A549 (cell line): ENCODE results near the gene PDZD7. TPM values are rescaled to one million over a fixed set of nuclear protein-coding genes. Genes with fewer than 3 reads are reported as not detected.

Source experiments
- ATAC-seq, 2 experiments: fragments of 200-7000 bp in 1 of 2; fragments of >200 bp in 1 of 2; cut with Nextera tagmentation in 1 of 2; cut with Tn5 transposase in 1 of 2; 3 replicates each; pipeline versions ENCODE4 v1.8.0 to v1.9.1; 2018 to 2020; ENCODE audit warnings: mild to moderate bottlenecking in 1 of 2, moderate library complexity in 1 of 2
- CTCF ChIA-PET: fragments of 300-600 bp; sonication (Branson Sonifier 250); formaldehyde crosslinking; extraction: SDS; loops from one replicate; lab custom pipeline; 2021; ENCODE audit warnings: antibody characterized with exemption, inconsistent platforms; lab: Yijun Ruan, JAX
- POLR2A ChIA-PET: fragments of 350-600 bp; formaldehyde crosslinking; extraction: SDS; loops from one replicate; lab custom pipeline; 2021; ENCODE audit warnings: antibody characterized with exemption, inconsistent platforms; lab: Yijun Ruan, JAX
- DNase-seq, 2 experiments: peaks; one replicate each; pipeline versions ENCODE4 v3.0.0 to v3.0.0-alpha.2; 2011 to 2016; ENCODE audit warnings: low read depth in 1 of 2, low spot score in 1 of 2
- FAIRE-seq: peaks from 2 replicates; lab custom pipeline; 2011; peaks lifted over from hg19 to GRCh38; lab: Jason Lieb, UNC
- H3K27ac ChIP-seq, 2 experiments: fragments of >200 bp; sonication (Bioruptor Twin); formaldehyde crosslinking; 3 replicates each; pipeline ENCODE4 v1.5.1; 2016 to 2017
- H3K4me1 ChIP-seq: fragments of >200 bp; sonication (Bioruptor Twin); formaldehyde crosslinking; 3 replicates; pipeline ENCODE4 v1.6.1; 2016
- H3K4me2 ChIP-seq: fragments of >200 bp; sonication (Bioruptor Twin); formaldehyde crosslinking; 3 replicates; pipeline ENCODE4 v1.6.1; 2016
- H3K4me3 ChIP-seq: fragments of >200 bp; sonication (Bioruptor Twin); formaldehyde crosslinking; 3 replicates; pipeline ENCODE4 v1.5.1; 2016
- H3K9me3 ChIP-seq: fragments of >200 bp; sonication (Bioruptor Twin); formaldehyde crosslinking; 3 replicates; pipeline ENCODE4 v1.6.1; 2016
- CBX2 ChIP-seq: fragments of 200-600 bp; sonication (generic); IDR thresholded peaks from 2 replicates; pipeline ENCODE4 v1.6.1; 2016; ENCODE audit warnings: low read depth, mild to moderate bottlenecking, borderline replicate concordance
- CBX8 ChIP-seq: fragments of 200-600 bp; sonication (generic); IDR thresholded peaks from 2 replicates; pipeline ENCODE4 v1.6.1; 2016
- CEBPB ChIP-seq, 2 experiments: fragments of >200 bp in 1 of 2; sonication (Bioruptor Twin) in 1 of 2; formaldehyde crosslinking in 1 of 2; IDR thresholded peaks; 2 replicates each; pipeline ENCODE4 v1.6.1; 2012 to 2016
- CHD4 ChIP-seq: fragments of 200-600 bp; sonication (generic); IDR thresholded peaks from 2 replicates; pipeline ENCODE4 v1.6.1; 2016; ENCODE audit warnings: antibody characterized with exemption, mild to moderate bottlenecking, borderline replicate concordance
- EHF ChIP-seq: fragments of 250-450 bp; sonication (Bioruptor Pico); IDR thresholded peaks from 2 replicates; pipeline ENCODE4 v1.5.0; 2020; ENCODE audit warnings: mild to moderate bottlenecking
- EHMT2 ChIP-seq: fragments of 200-600 bp; sonication (generic); IDR thresholded peaks from 2 replicates; pipeline ENCODE4 v1.6.1; 2016; ENCODE audit warnings: antibody characterized with exemption, low read depth, mild to moderate bottlenecking, moderate library complexity
- FOSB ChIP-seq: fragments of 250-450 bp; sonication (Bioruptor Pico); IDR thresholded peaks from 2 replicates; pipeline ENCODE4 v1.5.0; 2020; ENCODE audit warnings: mild to moderate bottlenecking, moderate library complexity
- FOXS1 ChIP-seq: fragments of 250-450 bp; sonication (Bioruptor Pico); IDR thresholded peaks from 2 replicates; pipeline ENCODE4 v1.5.0; 2020; ENCODE audit warnings: mild to moderate bottlenecking, moderate library complexity
- GATA3 ChIP-seq: IDR thresholded peaks from 2 replicates; pipeline ENCODE4 v1.6.1; 2012; ENCODE audit warnings: borderline replicate concordance
- HEYL ChIP-seq: fragments of 250-450 bp; sonication (Bioruptor Pico); IDR thresholded peaks from 2 replicates; pipeline ENCODE4 v1.8.0; 2021; ENCODE audit warnings: mild to moderate bottlenecking, moderate library complexity
- HOXB5 ChIP-seq: fragments of 250-450 bp; sonication (Bioruptor Pico); IDR thresholded peaks from 2 replicates; pipeline ENCODE4 v1.5.0; 2020; ENCODE audit warnings: mild to moderate bottlenecking, moderate library complexity
- JUN ChIP-seq, 2 experiments: fragments of >200 bp; sonication (Bioruptor Twin); formaldehyde crosslinking; IDR thresholded peaks; 2 replicates in 1 of 2; 3 replicates in 1 of 2; pipeline ENCODE4 v1.6.1; 2016 to 2017
- JUNB ChIP-seq: fragments of >200 bp; sonication (Bioruptor Twin); formaldehyde crosslinking; IDR thresholded peaks from 2 replicates; pipeline ENCODE4 v1.6.1; 2016
- KDM1A ChIP-seq: fragments of 200-600 bp; sonication (generic); IDR thresholded peaks from 2 replicates; pipeline ENCODE4 v1.6.1; 2016; ENCODE audit warnings: low read depth, mild to moderate bottlenecking
- KDM5A ChIP-seq: fragments of 200-600 bp; sonication (generic); IDR thresholded peaks from 2 replicates; pipeline ENCODE4 v1.6.1; 2016; ENCODE audit warnings: antibody characterized with exemption, mild to moderate bottlenecking
- MYC ChIP-seq: IDR thresholded peaks from 2 replicates; pipeline ENCODE4 v1.6.1; 2012; ENCODE audit warnings: mild to moderate bottlenecking, inconsistent platforms, low read length, improper control_type of control experiment, borderline replicate concordance
- PHF8 ChIP-seq: fragments of 200-600 bp; sonication (generic); IDR thresholded peaks from 2 replicates; pipeline ENCODE4 v1.6.1; 2016; ENCODE audit warnings: low read depth, mild to moderate bottlenecking, antibody characterized with exemption, moderate library complexity, borderline replicate concordance
- POLR2A ChIP-seq: IDR thresholded peaks from 2 replicates; pipeline ENCODE4 v1.6.1; 2012; ENCODE audit warnings: mild to moderate bottlenecking, low read length
- RAD21 ChIP-seq, 2 experiments: fragments of >200 bp in 1 of 2; sonication (Bioruptor Twin) in 1 of 2; formaldehyde crosslinking in 1 of 2; IDR thresholded peaks in 1 of 2; conservative IDR thresholded peaks in 1 of 2; 2 replicates in 1 of 2; 3 replicates in 1 of 2; pipeline ENCODE4 v1.6.1; 2012 to 2018; ENCODE audit warnings: inconsistent platforms in 1 of 2
- RARB ChIP-seq: fragments of 250-450 bp; sonication (Bioruptor Pico); IDR thresholded peaks from 2 replicates; pipeline ENCODE4 v1.8.0; 2021; ENCODE audit warnings: mild to moderate bottlenecking, moderate library complexity
- RCOR1 ChIP-seq: fragments of 150-350 bp; IDR thresholded peaks from 2 replicates; pipeline ENCODE4 v1.6.1; 2014; ENCODE audit warnings: antibody characterized with exemption, low read length, low read depth
- SREBF2 ChIP-seq: fragments of 450-650 bp; IDR thresholded peaks from 2 replicates; pipeline ENCODE4 v1.6.1; 2014; ENCODE audit warnings: mild to moderate bottlenecking, moderate library complexity
- TP53 ChIP-seq: fragments of 250-450 bp; sonication (Bioruptor Pico); IDR thresholded peaks from 2 replicates; pipeline ENCODE4 v1.5.0; 2021; ENCODE audit warnings: mild to moderate bottlenecking, moderate library complexity
- ZC3H11A ChIP-seq: fragments of 450-650 bp; IDR thresholded peaks from 2 replicates; pipeline ENCODE4 v1.6.1; 2014; ENCODE audit warnings: antibody characterized with exemption, mild to moderate bottlenecking
- ZFP36 ChIP-seq: fragments of 450-650 bp; IDR thresholded peaks from 2 replicates; pipeline ENCODE4 v1.6.1; 2014; ENCODE audit warnings: borderline replicate concordance; ENCODE audit not compliant: partially characterized antibody
- ZNF302 ChIP-seq: fragments of 250-450 bp; sonication (Bioruptor Pico); IDR thresholded peaks from 2 replicates; pipeline ENCODE4 v1.9.0; 2021; ENCODE audit warnings: inconsistent platforms, mild to moderate bottlenecking, moderate library complexity
- WGBS: methylation state at CpG from one replicate; pipeline ENCODE4 v1.1.6; 2017; ENCODE audit errors: missing lambda C conversion rate; 5-methylcytosine and 5-hydroxymethylcytosine counted together
- polyA plus RNA-seq, 4 experiments: library from polyadenylated mRNA; depleted of rRNA in 3 of 4; stranded (reverse); fragments of >200 nt; fragmentation: RNase III in 1 of 4; extraction: RNeasy Plus Mini Kit Qiagen cat#74134 plus additional on column Dnase treatment in 1 of 4; gene quantifications; 2 replicates in 3 of 4; 3 replicates in 1 of 4; pipeline ENCODE4 v1.2.3, GENCODE V29; 2011 to 2017
- TF ChIP-seq, protein P1 (sequence below): IDR thresholded peaks from 2 replicates; pipeline ENCODE4 v1.6.1; 2012
- TF ChIP-seq, protein P2 (sequence below): fragments of 450-650 bp; IDR thresholded peaks from 2 replicates; pipeline ENCODE4 v1.6.1; 2014; ENCODE audit warnings: antibody characterized with exemption
- TF ChIP-seq, protein P3 (sequence below): IDR thresholded peaks from 2 replicates; pipeline ENCODE4 v1.6.1; 2012
- TF ChIP-seq, protein P4 (sequence below): fragments of >200 bp; sonication (Bioruptor Twin); formaldehyde crosslinking; IDR thresholded peaks from 3 replicates; pipeline ENCODE4 v1.5.1; 2016
- TF ChIP-seq, protein P5 (sequence below): fragments of 150-350 bp; IDR thresholded peaks from 2 replicates; pipeline ENCODE4 v1.6.1; 2014; ENCODE audit warnings: low read depth, mild to moderate bottlenecking, low read length

PDZD7 gene
- polyA plus RNA-seq, 2 of the 4 experiments (the other 2 are of a cell fraction): 0.21 to 0.56 TPM

DNA sequence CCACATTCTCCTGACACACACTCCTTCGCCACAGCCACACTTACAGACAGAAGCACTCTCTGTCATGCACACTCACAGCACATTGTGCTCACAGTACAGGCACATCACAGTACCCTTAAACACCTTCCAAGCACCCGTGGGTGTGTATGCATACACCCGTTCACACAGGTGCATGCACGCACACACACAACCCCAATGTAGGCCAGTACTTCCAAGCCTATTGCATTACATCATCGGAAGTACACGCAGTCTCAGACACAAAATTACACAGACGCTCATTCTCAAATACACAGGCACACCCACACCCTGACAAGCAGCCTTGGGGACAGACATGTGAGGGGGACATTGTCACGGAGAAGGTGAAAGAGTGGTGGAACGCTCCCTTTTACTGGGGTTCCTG, 42.0 kb upstream of the PDZD7 start:
- H3K4me2 ChIP-seq: no peak overlapping the region
- no peak for ATAC-seq
- H3K4me3 ChIP-seq: no peak overlapping the region
- POLR2A ChIA-PET: no interaction called here
- CTCF ChIA-PET: interaction anchor here (5.2 to 65.1 kb wide), 2 partner anchors 30 to 69 kb away, joined by 26 to 2364 read pairs; partner anchors contain the start of genes KAZALD1, PDZD7 and SFXN3
- H3K9me3 ChIP-seq: no peaks in the 10 kb centered on the region
- no peak for FAIRE-seq
- no peak for TF ChIP-seq RAD21 (conservative IDR thresholded peaks at IDR 0.05 in 1 of 2, IDR thresholded peaks at IDR 0.05 in 1 of 2)
- TF ChIP-seq FOXS1 (CRISPR knock-in tag): no peak
- no peak for TF ChIP-seq PHF8
- TF ChIP-seq CBX8: no peak
- no peak for TF ChIP-seq EHMT2
- TF ChIP-seq, protein P1, sequence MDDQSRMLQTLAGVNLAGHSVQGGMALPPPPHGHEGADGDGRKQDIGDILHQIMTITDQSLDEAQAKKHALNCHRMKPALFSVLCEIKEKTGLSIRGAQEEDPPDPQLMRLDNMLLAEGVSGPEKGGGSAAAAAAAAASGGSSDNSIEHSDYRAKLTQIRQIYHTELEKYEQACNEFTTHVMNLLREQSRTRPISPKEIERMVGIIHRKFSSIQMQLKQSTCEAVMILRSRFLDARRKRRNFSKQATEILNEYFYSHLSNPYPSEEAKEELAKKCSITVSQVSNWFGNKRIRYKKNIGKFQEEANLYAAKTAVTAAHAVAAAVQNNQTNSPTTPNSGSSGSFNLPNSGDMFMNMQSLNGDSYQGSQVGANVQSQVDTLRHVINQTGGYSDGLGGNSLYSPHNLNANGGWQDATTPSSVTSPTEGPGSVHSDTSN: no peak
- TF ChIP-seq TP53 (CRISPR knock-in tag): no peak
- no peak for TF ChIP-seq RARB
- TF ChIP-seq JUNB: no peak
- TF ChIP-seq KDM5A: no peak
- no peak for TF ChIP-seq KDM1A
- no peak for TF ChIP-seq EHF
- H3K27ac ChIP-seq: no peak overlapping the region
- 82% methylated on average over 9 of the region's 9 CpGs for WGBS
- H3K4me1 ChIP-seq: no peaks in the 10 kb centered on the region
- DNase-seq: no peak

DNA sequence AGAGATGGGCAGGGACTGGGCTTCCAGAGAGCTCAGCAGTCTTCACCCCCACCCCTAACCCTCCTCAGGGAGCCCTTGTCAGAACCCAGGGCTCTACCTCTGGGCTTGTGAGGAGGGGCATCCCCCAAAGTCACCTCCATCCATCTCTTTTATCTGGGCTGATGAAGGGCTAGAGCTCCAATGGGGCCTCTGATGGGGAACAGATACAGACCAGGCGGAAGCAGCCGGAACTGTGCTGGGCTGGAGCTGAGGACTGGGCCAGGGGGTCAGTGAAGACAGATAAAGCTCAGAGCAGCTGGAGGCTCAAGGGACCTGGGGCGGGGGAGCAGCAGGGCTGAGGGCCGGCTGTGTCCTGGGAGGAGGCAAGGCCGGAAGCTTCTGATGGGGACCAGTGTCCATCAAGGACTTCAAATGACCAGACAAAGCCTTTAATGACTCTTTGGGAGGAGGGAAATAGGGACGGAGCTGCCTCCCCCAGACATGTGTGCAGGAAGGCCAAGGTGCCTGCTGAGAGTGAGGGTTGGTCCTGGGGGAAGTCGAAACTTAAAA, 41.0 kb upstream of the PDZD7 start:
- no peak overlapping the region for H3K4me2 ChIP-seq
- no peaks in the 10 kb centered on the region for H3K9me3 ChIP-seq
- WGBS: 89% methylated on average over 7 of the region's 7 CpGs
- H3K4me3 ChIP-seq: no peak overlapping the region
- CTCF ChIA-PET: interaction anchor here (1.1 to 65.1 kb wide), 3 partner anchors 5 to 70 kb away, joined by 7 to 2364 read pairs (median 2364); partner anchors contain the start of genes KAZALD1, PDZD7 and SFXN3
- no peak for ATAC-seq
- TF ChIP-seq JUN (IDR thresholded peaks at IDR 0.05) (no peak), ZC3H11A (no peak), MYC (no peak), RCOR1 (no peak), FOSB (CRISPR knock-in tag) (no peak), SREBF2 (no peak), ZNF302 (no peak), CBX2 (no peak), GATA3 (no peak)
- TF ChIP-seq, protein P2, sequence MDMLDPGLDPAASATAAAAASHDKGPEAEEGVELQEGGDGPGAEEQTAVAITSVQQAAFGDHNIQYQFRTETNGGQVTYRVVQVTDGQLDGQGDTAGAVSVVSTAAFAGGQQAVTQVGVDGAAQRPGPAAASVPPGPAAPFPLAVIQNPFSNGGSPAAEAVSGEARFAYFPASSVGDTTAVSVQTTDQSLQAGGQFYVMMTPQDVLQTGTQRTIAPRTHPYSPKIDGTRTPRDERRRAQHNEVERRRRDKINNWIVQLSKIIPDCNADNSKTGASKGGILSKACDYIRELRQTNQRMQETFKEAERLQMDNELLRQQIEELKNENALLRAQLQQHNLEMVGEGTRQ: no peak
- TF ChIP-seq, protein P3, sequence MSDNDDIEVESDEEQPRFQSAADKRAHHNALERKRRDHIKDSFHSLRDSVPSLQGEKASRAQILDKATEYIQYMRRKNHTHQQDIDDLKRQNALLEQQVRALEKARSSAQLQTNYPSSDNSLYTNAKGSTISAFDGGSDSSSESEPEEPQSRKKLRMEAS: no peak
- POLR2A ChIA-PET: interaction anchor here (0.6 to 1.1 kb wide), 2 partner anchors 11 to 31 kb away, joined by 3 to 10 read pairs; partner anchors contain the start of gene KAZALD1
- H3K4me1 ChIP-seq: no peaks in the 10 kb centered on the region
- FAIRE-seq: no peak
- no peak overlapping the region for H3K27ac ChIP-seq
- DNase-seq: no peak

DNA sequence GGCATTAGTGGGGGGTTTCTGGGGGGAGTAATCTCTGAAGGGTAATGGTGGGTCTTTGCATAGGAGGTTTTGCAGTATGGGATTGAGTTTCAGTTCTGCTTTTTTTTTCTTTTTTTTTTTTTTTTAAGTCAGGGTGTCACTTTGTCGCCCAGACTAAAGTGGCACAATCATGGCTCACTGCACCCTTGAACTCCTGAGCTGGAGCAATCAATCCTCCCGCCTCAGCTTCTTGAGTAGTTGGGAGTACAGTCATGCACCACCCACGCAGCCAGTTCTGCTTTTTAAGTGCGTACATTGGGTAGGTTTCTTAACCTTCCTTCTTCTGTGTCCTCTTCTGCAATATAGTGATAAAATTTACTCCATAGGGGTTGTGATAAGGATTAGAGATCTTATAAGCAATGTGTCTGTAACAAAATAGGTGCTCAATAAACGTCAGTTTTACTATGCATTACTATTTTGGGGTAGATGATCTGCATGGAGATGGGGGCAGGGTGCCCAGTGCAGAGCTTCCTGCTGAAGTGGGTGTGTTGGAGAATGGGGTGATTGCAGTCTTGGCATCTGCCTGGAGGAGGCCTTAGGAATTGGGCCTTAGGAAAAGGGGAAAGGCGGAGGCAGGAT, 40.4 kb upstream of the PDZD7 start:
- FAIRE-seq (no peak), DNase-seq (no peak), ATAC-seq (no peak)
- H3K4me2 ChIP-seq: no peak overlapping the region
- WGBS: 67% methylated on average over 6 of the region's 6 CpGs
- no peaks in the 10 kb centered on the region for H3K9me3 ChIP-seq
- ChIA-PET CTCF (interaction anchor here (0.6 to 65.1 kb wide), 4 partner anchors 6 to 448 kb away, joined by 3 to 2364 read pairs (median 1186); partner anchors contain the start of genes KAZALD1, PDZD7 and SFXN3), POLR2A (interaction anchor here (1.1 kb wide), 1 partner anchor 10 kb away, joined by 3 read pairs; the partner anchor contains the start of gene KAZALD1)
- no peak overlapping the region for H3K4me3 ChIP-seq
- H3K4me1 ChIP-seq: no peaks in the 10 kb centered on the region
- no peak overlapping the region for H3K27ac ChIP-seq
- TF ChIP-seq HEYL (no peak), MYC (no peak), ZFP36 (no peak), POLR2A (no peak), EHF (no peak), CEBPB (IDR thresholded peaks at IDR 0.05) (no peak), FOSB (CRISPR knock-in tag) (no peak), CHD4 (no peak), SREBF2 (no peak), CBX8 (no peak), HOXB5 (CRISPR knock-in tag) (no peak)
- TF ChIP-seq, protein P4, sequence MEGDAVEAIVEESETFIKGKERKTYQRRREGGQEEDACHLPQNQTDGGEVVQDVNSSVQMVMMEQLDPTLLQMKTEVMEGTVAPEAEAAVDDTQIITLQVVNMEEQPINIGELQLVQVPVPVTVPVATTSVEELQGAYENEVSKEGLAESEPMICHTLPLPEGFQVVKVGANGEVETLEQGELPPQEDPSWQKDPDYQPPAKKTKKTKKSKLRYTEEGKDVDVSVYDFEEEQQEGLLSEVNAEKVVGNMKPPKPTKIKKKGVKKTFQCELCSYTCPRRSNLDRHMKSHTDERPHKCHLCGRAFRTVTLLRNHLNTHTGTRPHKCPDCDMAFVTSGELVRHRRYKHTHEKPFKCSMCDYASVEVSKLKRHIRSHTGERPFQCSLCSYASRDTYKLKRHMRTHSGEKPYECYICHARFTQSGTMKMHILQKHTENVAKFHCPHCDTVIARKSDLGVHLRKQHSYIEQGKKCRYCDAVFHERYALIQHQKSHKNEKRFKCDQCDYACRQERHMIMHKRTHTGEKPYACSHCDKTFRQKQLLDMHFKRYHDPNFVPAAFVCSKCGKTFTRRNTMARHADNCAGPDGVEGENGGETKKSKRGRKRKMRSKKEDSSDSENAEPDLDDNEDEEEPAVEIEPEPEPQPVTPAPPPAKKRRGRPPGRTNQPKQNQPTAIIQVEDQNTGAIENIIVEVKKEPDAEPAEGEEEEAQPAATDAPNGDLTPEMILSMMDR: no peak
- TF ChIP-seq, protein P5, sequence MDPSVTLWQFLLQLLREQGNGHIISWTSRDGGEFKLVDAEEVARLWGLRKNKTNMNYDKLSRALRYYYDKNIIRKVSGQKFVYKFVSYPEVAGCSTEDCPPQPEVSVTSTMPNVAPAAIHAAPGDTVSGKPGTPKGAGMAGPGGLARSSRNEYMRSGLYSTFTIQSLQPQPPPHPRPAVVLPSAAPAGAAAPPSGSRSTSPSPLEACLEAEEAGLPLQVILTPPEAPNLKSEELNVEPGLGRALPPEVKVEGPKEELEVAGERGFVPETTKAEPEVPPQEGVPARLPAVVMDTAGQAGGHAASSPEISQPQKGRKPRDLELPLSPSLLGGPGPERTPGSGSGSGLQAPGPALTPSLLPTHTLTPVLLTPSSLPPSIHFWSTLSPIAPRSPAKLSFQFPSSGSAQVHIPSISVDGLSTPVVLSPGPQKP: no peak
